ENCODE measurements around the gene EXT2.

- TF ChIP-seq CTCF (conservative IDR thresholded peaks at IDR 0.05) (no peak), ZFX (IDR thresholded peaks at IDR 0.05) (no peak)
Measured at GRCh38 chr11:44143987-44144909, 48.8 kb downstream of the EXT2 start.

Data from C4-2B (cell line).